H1 (cell line): ENCODE measurements around the gene UBASH3B. TPM values are rescaled to one million over a fixed set of nuclear protein-coding genes. Genes with fewer than 3 reads are reported as not detected.

Experiments used
- CHD7 ChIP-seq: fragments of 300-600 bp; sonication (generic); IDR thresholded peaks from 2 replicates; pipeline ENCODE4 v1.7.1; 2012; ENCODE audit warnings: low read length, moderate library complexity, mild to moderate bottlenecking, inconsistent platforms; ENCODE audit not compliant: insufficient replicate concordance
- JUND ChIP-seq: IDR thresholded peaks from 2 replicates; pipeline ENCODE4 v1.6.1; 2011; ENCODE audit warnings: mild to moderate bottlenecking, improper control_type of control experiment, low read length
- SP4 ChIP-seq: IDR thresholded peaks from 2 replicates; pipeline ENCODE4 v1.6.1; 2012; ENCODE audit warnings: low read length, inconsistent platforms
- TCF12 ChIP-seq: IDR thresholded peaks from 2 replicates; pipeline ENCODE4 v1.6.1; 2011; ENCODE audit warnings: low read depth, mild to moderate bottlenecking, low read length
- ZNF274 ChIP-seq: IDR thresholded peaks from 2 replicates; pipeline ENCODE4 v1.7.0; 2012; ENCODE audit warnings: low read length, borderline replicate concordance; ENCODE audit errors: extremely low read depth
- polyA plus RNA-seq, 7 experiments: library from polyadenylated mRNA; depleted of rRNA in 3 of 7; stranded (reverse) in 5 of 7; unstranded in 2 of 7; fragments of >200 nt in 5 of 7; fragments of 200-250 nt in 2 of 7; gene quantifications; 1 replicate in 5 of 7; 2 replicates in 1 of 7; 4 replicates in 1 of 7; pipeline versions ENCODE4 v1.2.1 to v1.2.3, GENCODE V29; 2011 to 2013; ENCODE audit warnings: missing spikeins in 2 of 7, mixed read lengths in 2 of 7
- total RNA-seq: library from RNA; stranded (reverse); fragmentation: NEBNext Ultra II Directional; extraction: Animal tissue kit (Norgen Biotek cat#: 25700); gene quantifications from 2 replicates; pipeline ENCODE4 v1.2.1, GENCODE V29; 2021

The UBASH3B gene
- total and polyA plus RNA-seq, 2 of the 8 experiments (the other 6 are each of a cell fraction or from before 2014, with no cell fraction given), result 7.5 to 9.5 TPM

GRCh38 chr11:122697636-122698167, 42.2 kb downstream of the UBASH3B start (continued):
- TF ChIP-seq CHD7 (no peak), ZNF274 (no peak), TCF12 (no peak), JUND (no peak), SP4 (no peak)
